Ishikawa (cell line): Measurements from ENCODE around the gene EN1.

Experiments
- CEBPB ChIP-seq: IDR thresholded peaks from 2 replicates; pipeline ENCODE4 v1.6.1; 2012
- CREB1 ChIP-seq: IDR thresholded peaks from 2 replicates; pipeline ENCODE4 v1.6.1; 2012; ENCODE audit warnings: low read depth
- EGR1 ChIP-seq: IDR thresholded peaks from 2 replicates; pipeline ENCODE4 v1.6.1; 2012
- EP300 ChIP-seq: IDR thresholded peaks from 2 replicates; pipeline ENCODE4 v1.6.1; 2012; ENCODE audit warnings: borderline replicate concordance
- FOXM1 ChIP-seq: IDR thresholded peaks from 2 replicates; pipeline ENCODE4 v1.6.1; 2012; ENCODE audit warnings: low read depth, borderline replicate concordance
- MAX ChIP-seq: IDR thresholded peaks from 2 replicates; pipeline ENCODE4 v1.6.1; 2012
- NFIC ChIP-seq: IDR thresholded peaks from 2 replicates; pipeline ENCODE4 v1.6.1; 2012
- RAD21 ChIP-seq: IDR thresholded peaks from 2 replicates; pipeline ENCODE4 v1.6.1; 2012; ENCODE audit warnings: low read depth
- REST ChIP-seq: IDR thresholded peaks from 2 replicates; pipeline ENCODE4 v1.6.1; 2012; ENCODE audit warnings: low read depth, mild to moderate bottlenecking
- TAF1 ChIP-seq: IDR thresholded peaks from 2 replicates; pipeline ENCODE4 v1.6.1; 2012; ENCODE audit warnings: low read depth, mild to moderate bottlenecking
- TCF12 ChIP-seq: IDR thresholded peaks from 2 replicates; pipeline ENCODE4 v1.6.1; 2012; ENCODE audit warnings: low read depth
- TEAD4 ChIP-seq: IDR thresholded peaks from 2 replicates; pipeline ENCODE4 v1.6.1; 2012
- USF1 ChIP-seq: IDR thresholded peaks from 2 replicates; pipeline ENCODE4 v1.6.1; 2012
- YY1 ChIP-seq: IDR thresholded peaks from 2 replicates; pipeline ENCODE4 v1.6.1; 2012; ENCODE audit warnings: low read depth
- ZBTB7A ChIP-seq: IDR thresholded peaks from 2 replicates; pipeline ENCODE4 v1.6.1; 2012; ENCODE audit warnings: low read depth

The EN1 gene

GRCh38 chr2:118849226-118850167 lies 2.0 kb upstream of the EN1 start:
- no peak for TF ChIP-seq CEBPB
- no peak for TF ChIP-seq EP300
- TF ChIP-seq CREB1, result no peak

- TF ChIP-seq FOXM1 (no peak), YY1 (no peak), EGR1 (no peak), TEAD4 (no peak), ZBTB7A (no peak), EP300 (no peak), RAD21 (no peak), MAX (no peak), CEBPB (no peak)
Measured at GRCh38 chr2:118848381-118849225, 1.2 kb upstream of the EN1 start.

- TF ChIP-seq USF1 (no peak), FOXM1 (no peak), NFIC (no peak), TEAD4 (no peak), RAD21 (no peak), REST (no peak), ZBTB7A (no peak), TAF1 (no peak), CEBPB (no peak)
Measured at GRCh38 chr2:118847762-118848172, 319 bp upstream of the EN1 start.

GRCh38 chr2:118846442-118846952 lies 951 bp downstream of the EN1 start:
- TF ChIP-seq YY1, result no peak
- no peak for TF ChIP-seq EP300
- no peak for TF ChIP-seq ZBTB7A
- TF ChIP-seq CEBPB, result no peak
- TF ChIP-seq CREB1, result no peak
- TF ChIP-seq EGR1, result no peak
- no peak for TF ChIP-seq TAF1
- no peak for TF ChIP-seq USF1
- TF ChIP-seq TCF12, result no peak
- no peak for TF ChIP-seq RAD21
- no peak for TF ChIP-seq NFIC
- TF ChIP-seq FOXM1, result no peak
- TF ChIP-seq TEAD4, result no peak
- TF ChIP-seq REST, result no peak
- TF ChIP-seq MAX, result no peak

- TF ChIP-seq TCF12, result no peak
- TF ChIP-seq ZBTB7A, result no peak
- TF ChIP-seq NFIC, result no peak
- TF ChIP-seq EP300, result no peak
- TF ChIP-seq FOXM1, result no peak
- TF ChIP-seq EGR1, result no peak
- no peak for TF ChIP-seq RAD21
- TF ChIP-seq MAX, result no peak
- TF ChIP-seq YY1, result no peak
- no peak for TF ChIP-seq USF1
- no peak for TF ChIP-seq CREB1
- no peak for TF ChIP-seq REST
- no peak for TF ChIP-seq TEAD4
- no peak for TF ChIP-seq CEBPB
- no peak for TF ChIP-seq TAF1
Measured at GRCh38 chr2:118845522-118846441, 1.7 kb downstream of the EN1 start.
